Tongue (tissue), 3 donors: ENCODE data around the gene MRPL47. TPM values are rescaled to one million over a fixed set of nuclear protein-coding genes. Genes with fewer than 3 reads are reported as not detected.

ENCODE experiments used
- DNase-seq: peaks from one replicate; pipeline ENCODE4 v3.0.0-alpha.2; 2015
- small RNA-seq: library from RNA; depleted of rRNA; stranded (forward); fragments of <200 nt; gene quantifications from one replicate; pipeline ENCODE3, GENCODE V24; 2014; ENCODE audit warnings: low replicate concordance
- total RNA-seq: library from RNA; depleted of rRNA; stranded (reverse); fragments of >200 nt; gene quantifications from one replicate; pipeline ENCODE4 v1.2.3, GENCODE V29; 2014

The MRPL47 gene
- total RNA-seq, 1 donor from 2014 or later: 29.6 TPM

GRCh38 chr3:179590669-179591068 is 13.8 kb downstream of the MRPL47 start:
- no peak for DNase-seq

- no peak for DNase-seq
These were observed 15.3 kb downstream of the MRPL47 start for GRCh38 chr3:179589143-179589542.

DNA sequence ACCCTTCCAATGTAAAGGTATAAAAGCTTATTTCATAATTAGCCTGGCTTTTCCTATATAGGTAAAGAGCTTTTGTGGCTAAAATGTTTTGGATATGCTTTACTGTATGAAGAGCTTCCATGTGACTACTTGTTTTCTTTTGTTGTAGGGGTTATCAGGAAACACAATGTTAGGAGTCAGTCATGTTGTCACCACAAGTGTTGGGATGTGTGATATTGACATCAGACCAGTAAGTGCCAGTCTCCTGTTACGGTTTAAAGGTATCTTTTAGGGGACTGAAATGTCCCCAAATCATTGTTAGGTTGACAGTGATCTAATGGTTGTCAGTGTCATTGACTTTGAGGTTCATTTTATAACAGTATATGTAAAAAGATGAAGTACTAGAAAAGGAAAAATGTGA is 23.4 kb downstream of the MRPL47 start:
- no peak for DNase-seq

DNA sequence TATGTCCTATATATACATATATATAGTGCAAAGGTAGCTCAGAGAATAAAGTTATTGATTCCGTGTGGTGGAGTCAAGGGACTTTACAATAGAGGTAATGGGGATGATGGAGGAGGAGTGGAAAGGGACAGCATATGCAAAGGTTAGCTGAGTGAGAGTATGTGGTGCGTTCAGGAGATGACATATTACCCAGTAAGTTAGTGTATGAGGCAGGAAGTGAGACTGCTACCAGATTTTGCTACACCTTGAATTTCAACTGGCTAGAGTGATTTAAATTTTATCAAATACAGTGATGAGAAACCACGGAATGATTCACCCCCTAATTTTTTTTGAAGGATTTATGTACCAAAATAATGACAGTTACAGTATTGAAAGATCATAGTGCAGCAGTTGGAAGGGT is 38.9 kb downstream of the MRPL47 start:
- no peak for DNase-seq

DNA sequence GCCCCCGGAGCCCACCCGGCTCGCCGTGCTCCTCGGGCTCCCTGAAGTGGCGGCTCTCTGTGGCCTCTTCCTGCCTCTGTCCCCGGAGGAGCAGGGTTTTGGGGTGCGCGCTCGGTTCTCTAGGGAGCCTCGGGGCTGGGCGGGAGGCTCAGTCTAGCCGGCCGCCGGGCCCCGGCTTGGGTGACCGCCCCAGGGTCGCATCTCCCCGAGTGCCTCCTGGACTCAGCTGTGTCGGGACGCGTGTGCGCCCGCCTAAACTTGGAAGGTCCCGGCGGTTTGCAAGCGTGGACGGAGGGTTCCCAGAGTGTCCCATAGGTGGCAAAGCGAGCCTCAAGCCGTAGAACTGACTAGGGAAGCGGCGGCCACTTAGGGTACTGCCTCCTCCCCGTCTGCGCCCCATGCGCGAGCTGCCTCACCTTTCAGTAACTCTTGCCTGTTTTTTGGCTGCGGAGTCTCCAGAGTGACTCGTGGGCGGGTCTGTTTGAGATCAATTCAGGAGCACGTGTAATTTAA is 41.1 kb downstream of the MRPL47 start:
- DNase-seq: peak; percentile 69

DNA sequence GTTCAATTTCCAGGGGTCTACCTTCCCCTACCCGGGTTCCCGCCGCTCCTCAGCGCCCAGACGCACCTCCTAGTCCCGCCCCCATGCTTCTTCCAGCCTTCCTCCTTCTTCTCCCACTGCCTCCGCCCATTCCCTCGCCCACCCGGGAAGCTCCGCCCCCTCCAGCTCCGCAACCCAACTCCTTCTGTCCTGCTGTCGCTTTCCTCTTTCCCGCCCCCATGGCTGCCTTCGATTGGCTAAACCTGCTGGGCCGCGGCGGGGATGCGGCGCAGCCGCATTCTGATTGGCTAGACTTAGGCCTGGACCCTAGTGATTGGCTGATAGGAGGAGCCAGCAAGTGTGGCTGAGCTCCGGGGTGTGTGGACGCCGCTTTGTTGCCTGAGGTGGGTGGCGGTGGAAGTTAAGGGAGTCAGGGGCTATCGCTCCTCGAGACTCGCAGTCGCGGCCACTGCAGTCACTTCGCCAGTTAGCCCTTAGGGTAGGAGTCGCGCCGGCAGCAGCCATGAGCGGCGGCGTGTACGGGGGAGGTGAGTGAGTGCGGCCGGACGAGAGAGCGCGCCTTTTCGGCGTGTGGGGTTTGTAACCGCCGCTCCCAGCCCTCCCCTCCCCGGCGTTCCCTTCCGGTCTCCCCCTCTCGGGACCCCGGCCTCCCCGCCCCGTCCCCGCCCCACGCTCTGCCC is 41.7 kb downstream of the MRPL47 start, which contains the start of gene ACTL6A:
ACTL6A (plus strand) TSS at position 336 of the 680 bp plus-strand sequence; CDS start at position 503, 167 bp downstream.
- DNase-seq: peak; percentile 100

DNA sequence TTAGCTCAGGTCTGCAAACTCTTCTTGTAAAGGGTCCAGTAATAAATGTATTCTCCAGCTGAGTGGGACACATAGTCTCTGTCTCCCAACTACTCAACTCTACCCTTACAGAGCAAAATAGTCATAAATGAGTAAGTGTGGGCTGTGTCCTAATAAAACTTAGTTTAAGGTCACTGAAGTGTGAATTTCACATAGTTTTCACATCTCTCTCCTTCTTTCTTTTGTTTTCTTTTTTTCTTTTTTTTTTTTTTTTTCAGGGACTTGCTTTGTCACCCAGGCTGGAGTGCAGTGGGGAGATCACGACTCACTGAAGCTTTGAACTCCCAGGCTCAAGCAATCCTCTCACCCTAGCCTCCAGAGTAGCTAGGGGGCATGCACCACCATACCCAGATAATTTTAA is 43.6 kb downstream of the MRPL47 start:
- no peak for DNase-seq

DNA sequence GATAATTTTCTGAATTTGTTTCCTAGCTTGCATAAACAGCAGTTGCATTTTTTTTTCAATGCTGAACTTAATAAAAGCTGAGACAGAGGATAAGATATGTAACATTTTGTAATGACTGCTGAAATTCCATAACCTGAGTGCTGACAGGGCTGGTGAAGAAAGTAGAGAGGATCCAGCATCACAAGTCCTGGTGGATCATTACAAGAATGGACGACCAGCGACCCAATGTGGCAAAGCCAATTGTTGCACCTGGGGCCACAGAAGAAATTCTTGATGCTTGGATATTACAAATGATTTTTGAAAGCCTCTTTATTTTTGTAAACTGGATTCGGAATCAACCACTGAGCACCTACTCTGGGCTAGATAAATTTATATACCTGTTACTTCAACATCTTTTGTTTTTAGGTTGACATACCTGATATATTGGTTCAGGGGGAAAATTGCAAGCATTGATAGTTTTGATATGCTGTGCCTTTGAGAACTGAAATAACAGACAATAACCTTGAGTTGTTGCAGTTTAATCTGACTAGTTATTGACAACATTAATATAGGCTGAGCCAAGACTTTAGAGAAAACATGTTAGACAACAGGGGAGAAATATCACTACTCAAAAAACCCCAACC is 45.6 kb downstream of the MRPL47 start:
- peak; percentile 84 for DNase-seq

GRCh38 chr3:179551349-179552105 is 52.9 kb downstream of the MRPL47 start:
- peak; percentile 83 for DNase-seq

- no peak for DNase-seq
These were observed 57.6 kb downstream of the MRPL47 start for GRCh38 chr3:179546814-179547241.

DNA sequence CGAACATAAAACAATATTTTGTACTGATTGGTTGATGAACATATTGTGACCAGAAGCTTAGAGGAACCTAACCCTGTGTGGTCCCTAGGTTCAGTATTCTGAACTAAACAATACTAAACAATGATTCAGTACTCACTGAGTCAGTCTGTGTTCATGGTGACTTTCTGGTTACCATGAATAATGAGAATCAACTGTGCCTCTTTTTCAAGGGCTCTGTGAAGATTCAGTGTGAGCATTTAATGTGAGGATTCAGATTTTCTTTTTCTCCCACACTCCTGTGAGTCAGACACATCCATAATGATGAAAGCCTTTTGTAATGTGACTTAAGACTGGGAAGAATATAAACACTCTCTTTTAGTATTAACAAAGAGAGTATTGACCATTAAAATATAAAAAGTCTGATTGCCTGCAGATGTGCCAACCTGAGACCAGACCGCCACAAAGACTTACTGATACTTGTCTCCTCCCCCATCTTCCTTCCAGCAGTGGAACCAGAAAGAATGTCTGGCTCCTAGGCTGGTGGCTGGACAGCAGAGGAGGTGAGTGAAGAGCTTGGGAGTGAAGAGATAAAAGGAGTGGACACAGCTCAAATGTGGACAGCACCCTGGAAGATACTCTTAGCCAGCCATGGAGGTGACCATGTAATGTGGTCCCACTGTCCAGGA is 59.3 kb downstream of the MRPL47 start:
- no peak for DNase-seq

DNA sequence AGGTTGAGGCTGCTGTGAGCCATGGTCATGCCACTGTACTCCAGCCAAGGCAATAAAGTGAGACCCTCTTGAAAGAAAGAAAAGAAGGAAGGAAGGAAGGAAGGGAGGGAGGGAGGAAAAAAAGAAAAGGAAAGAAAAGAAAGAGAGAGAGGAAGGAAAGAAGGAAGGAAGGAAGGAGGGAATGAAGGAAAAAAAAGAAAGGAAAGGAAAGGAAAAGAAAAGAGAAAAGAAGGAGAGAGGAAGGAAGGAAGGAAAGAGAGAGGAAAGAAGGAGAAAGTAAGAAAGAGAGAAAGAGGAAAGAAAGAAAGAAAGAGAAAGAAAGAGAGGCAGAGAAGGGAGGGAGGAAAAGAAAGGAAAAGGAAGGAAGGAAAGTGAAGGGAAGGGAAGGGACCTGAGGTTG is 62.1 kb downstream of the MRPL47 start:
- no peak for DNase-seq

DNA sequence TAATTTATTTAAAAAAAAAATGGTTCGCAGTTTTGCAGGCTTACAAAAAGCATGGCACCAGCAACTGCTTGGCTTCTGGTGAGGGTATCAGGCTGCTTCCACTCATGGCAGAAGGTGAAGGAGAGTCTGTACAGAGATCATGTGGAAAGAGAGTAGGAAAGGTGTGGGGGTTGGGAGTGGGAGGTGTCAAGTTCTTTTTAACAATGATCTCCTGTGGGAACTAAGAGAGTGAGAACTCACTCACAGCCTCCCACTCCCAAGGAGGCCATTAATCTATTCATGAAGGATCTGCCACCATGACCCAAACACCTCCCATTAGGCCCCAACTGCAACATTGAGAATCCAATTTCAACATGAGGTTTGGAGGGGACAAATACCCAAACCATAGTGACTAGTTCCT is 62.8 kb downstream of the MRPL47 start:
- DNase-seq: no peak

DNA sequence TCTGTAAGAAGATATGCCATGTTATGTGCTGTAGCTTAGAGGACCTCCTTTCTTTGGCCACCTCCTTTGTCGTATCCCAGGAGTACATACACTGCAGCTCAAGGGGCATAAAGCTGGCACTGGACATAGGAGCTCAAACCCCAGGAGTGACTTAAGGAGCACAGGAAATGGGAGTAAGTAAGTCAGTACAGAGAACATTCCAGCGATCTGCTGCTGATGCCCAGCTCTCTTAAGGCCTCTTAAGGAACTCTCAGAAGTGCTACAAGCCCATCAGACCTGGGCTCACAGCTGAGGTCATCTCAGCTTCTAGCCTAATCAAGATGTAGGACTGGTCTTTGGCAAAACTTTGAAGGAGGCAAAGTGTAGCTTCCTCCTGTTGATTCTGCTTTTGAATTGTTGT is 63.3 kb downstream of the MRPL47 start:
- DNase-seq: no peak

Small RNAs within 50 kb of the gene (small RNA-seq; reads per million reads assigned to genes)
- not detected for gene AC090425.1
- not detected for gene RF01210

Other genes with a start within 250 kb of the MRPL47 start
- 49.1 TPM for gene GNB4, start 153.2 kb downstream of the MRPL47 start, total RNA-seq
- 41.9 TPM for gene ACTL6A, start 41.7 kb downstream of the MRPL47 start, total RNA-seq
- gene NDUFB5, start 156 bp upstream of the MRPL47 start, total RNA-seq: 285 TPM
- gene USP13, start 48.4 kb upstream of the MRPL47 start, total RNA-seq: 51.9 TPM